ENCODE measurements around the gene TDRD7.

Gene TDRD7

DNA sequence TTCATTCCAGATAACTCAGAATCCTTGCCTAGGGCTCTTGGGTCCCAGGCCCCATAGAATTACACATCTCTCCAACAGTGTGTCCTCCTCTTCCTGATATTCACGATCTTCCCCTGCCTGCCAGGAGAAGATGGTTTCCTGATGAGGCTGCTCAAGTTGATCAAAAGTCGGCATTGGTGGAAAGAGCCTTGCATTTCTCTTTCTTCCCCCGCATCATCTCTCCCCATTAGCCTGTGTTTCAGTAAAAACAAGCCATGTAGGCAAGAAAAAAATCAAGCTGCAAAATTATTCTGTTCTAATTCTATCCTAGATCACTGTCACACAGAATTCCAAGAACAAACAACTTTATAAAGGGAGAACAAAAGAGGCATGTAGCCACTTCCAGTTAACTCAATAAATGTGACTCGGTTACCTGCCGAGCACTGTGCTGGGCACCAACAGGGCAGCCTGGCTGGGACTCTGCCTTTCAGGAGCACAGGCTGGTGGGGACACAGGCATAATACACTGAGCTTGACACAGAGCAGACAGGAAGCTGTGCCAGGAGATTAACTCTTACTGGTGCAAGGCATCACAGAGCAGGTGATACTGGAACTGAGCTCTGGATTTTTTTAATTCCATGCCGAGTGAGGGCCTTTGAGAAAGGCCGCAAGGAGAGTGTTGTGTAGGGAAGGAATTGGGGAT is 115.1 kb downstream of the TDRD7 start:
- DNase-seq (ENCODE audit: low read depth): no peak

- no peak for DNase-seq (ENCODE audit: low read depth)
These were observed 116.0 kb downstream of the TDRD7 start for GRCh38 chr9:97527626-97528528.

DNA sequence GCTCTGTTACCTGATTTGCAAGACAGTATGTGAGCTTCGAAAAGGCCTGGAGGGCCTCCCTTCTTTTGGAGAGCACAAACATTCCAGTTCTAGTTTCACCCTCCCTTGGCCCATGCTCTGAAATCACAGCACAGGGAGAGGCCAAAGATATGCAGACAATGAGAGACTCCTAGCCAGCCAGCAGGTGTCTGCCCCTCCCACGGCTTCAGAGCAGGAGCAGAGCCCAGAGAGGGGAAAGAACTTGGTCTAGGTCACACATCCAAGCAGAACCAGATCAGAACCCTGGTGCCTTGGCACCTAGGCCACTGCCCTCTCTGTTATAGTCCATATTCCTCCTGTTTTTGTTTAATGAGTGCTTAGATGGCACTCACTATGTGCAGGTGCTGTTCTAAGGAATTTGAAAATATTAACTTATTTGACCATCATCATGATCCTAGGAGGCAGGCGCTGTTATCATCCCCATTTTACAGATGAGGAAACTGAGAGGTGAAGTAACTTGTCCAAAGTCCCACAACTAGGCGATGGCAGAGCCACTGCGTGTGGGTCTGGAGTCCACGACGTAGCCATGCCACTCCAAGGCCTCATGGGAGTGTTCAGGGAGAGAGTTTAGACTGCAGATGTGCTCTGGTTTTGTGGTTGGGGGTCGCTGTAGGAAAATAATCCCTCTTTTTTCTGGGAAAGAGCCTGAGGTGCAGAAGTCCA is 116.8 kb downstream of the TDRD7 start:
- no peak for DNase-seq (ENCODE audit: low read depth)

GRCh38 chr9:97529363-97530076 is 117.6 kb downstream of the TDRD7 start:
- DNase-seq (ENCODE audit: low read depth): no peak

DNA sequence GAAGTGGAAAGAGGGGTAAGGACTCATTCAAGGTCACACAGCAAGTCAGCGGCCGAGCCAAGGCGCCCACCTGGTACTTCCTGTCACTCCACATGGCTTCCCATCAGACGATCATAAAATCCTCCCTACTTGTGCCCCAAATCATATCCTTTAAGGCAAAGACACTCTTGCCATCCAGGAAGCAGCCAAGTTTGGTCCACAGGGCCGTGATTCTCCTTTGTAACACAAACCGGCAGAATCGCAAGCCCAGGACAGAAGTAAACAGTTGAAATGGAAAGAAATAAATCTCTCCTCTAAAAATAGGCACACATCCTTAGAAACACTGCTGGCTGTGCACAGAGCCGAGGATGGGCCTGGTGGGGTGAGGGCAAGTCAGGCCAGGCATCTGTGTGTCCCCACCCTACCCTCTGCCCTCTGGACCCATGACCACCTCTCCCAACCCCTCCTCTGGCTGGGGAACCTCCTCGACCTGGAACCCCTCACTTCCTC is 120.0 kb downstream of the TDRD7 start:
- no peak for DNase-seq (ENCODE audit: low read depth)

DNA sequence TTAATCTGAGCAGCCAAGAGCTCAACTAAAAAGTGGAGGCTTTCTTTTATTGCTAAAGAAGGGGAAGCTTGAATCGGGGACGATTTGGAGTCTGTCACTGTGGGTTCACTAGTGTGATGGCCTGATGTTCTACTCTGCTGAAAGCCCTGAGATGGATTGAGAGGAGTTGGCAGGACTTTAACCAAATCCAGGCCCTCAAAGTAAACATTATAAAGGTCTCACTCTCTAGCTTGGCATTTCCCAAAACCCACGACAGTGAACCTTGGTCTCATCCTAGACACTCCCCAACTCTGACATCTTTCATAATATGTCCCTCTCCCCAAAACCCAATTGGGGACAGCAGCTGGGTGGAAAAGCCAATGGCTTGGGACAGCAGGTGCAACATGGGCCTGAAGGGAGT is 122.3 kb downstream of the TDRD7 start:
- DNase-seq (ENCODE audit: low read depth): no peak

- no peak for DNase-seq (ENCODE audit: low read depth)
These were observed 123.2 kb downstream of the TDRD7 start for GRCh38 chr9:97534961-97535594.

- no peak for DNase-seq (ENCODE audit: low read depth)
These were observed 123.9 kb downstream of the TDRD7 start for GRCh38 chr9:97535771-97536170.

- DNase-seq (ENCODE audit: low read depth): no peak
These were observed 124.6 kb downstream of the TDRD7 start for GRCh38 chr9:97536480-97536879.

DNA sequence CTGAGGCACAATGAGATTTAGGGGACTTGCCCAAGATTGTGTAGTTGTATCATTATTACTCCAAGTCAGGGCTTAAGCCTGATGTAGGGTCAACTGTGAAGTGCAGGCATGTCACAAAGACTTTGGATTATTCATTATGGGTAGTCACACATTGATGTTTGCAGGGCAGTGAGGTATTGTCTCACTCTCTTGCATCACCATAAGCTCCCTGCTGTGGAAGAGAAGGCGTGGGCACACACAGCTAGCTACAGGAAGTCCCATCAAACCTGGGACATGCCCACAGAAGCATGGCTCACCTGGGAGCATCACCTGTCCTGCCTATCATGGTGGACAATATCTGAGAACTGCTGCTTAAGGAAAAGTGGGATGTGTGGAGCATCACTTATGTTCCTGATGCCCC is 131.7 kb downstream of the TDRD7 start:
- no peak for DNase-seq (ENCODE audit: low read depth)

DNA sequence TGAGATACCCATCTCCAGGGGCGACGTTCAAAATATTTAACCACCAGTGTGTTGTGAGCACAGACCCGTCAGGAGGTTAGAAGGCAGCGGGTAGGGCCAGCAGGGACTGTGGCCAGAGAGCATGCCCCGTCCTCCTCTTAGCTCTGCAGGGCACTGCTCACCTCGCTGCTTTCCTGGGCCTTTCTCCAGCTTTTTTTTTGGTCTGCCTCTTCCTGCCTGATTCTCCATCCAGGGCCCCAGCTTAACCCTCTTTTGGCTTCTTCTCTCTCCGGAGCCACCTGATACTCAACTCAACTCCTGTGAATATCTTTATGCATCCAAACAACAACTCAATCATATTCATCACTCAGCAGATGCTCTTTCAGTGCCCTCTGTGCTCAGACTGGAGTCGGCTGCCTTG is 133.6 kb downstream of the TDRD7 start:
- DNase-seq (ENCODE audit: low read depth): no peak

Data from HS-27A (cell line).